NCI-H1092 (cell line): ENCODE results near the gene LOXL3.

Experiments used
- DNase-seq: peaks from one replicate; lab custom pipeline; 2025; lab: John Stamatoyannopoulos, UW

LOXL3 gene

GRCh38 chr2:74551942-74552913 lies 1.5 kb downstream of the LOXL3 start:
- DNase-seq, result no peak

- no peak for DNase-seq
Observed at GRCh38 chr2:74551530-74551929, 2.2 kb downstream of the LOXL3 start.

GRCh38 chr2:74550231-74550630 lies 3.5 kb downstream of the LOXL3 start:
- DNase-seq, result no peak

GRCh38 chr2:74548900-74549826 lies 4.6 kb downstream of the LOXL3 start:
- peak; percentile 35 for DNase-seq

- no peak for DNase-seq
Observed at GRCh38 chr2:74548285-74548899, 5.3 kb downstream of the LOXL3 start.

- no peak for DNase-seq
Observed at GRCh38 chr2:74546004-74546403, 7.7 kb downstream of the LOXL3 start.

GRCh38 chr2:74544634-74545033 lies 9.1 kb downstream of the LOXL3 start:
- DNase-seq, result no peak

- no peak for DNase-seq
Observed at GRCh38 chr2:74542978-74543377, 10.8 kb downstream of the LOXL3 start.

GRCh38 chr2:74540291-74540690 lies 13.5 kb downstream of the LOXL3 start:
- no peak for DNase-seq

- no peak for DNase-seq
Observed at GRCh38 chr2:74538881-74539339, 14.8 kb downstream of the LOXL3 start.

- DNase-seq, result no peak
Observed at GRCh38 chr2:74537140-74537539, 16.6 kb downstream of the LOXL3 start.

GRCh38 chr2:74536166-74536950 lies 17.4 kb downstream of the LOXL3 start:
- no peak for DNase-seq

GRCh38 chr2:74535440-74535965 lies 18.2 kb downstream of the LOXL3 start:
- DNase-seq, result no peak

GRCh38 chr2:74534411-74534810 lies 19.3 kb downstream of the LOXL3 start:
- DNase-seq, result no peak

- no peak for DNase-seq
Observed at GRCh38 chr2:74533464-74533863, 20.3 kb downstream of the LOXL3 start.

GRCh38 chr2:74532222-74532621 lies 21.5 kb downstream of the LOXL3 start:
- no peak for DNase-seq

- DNase-seq, result no peak
Observed at GRCh38 chr2:74531666-74532065, 22.1 kb downstream of the LOXL3 start.

- no peak for DNase-seq
Observed at GRCh38 chr2:74530239-74531187, 23.2 kb downstream of the LOXL3 start.

GRCh38 chr2:74529357-74530238 lies 24.1 kb downstream of the LOXL3 start, which contains the start of the genes AUP1 and HTRA2:
TSS of gene AUP1 (minus strand) at chr2:74529706. CDS start at chr2:74529629, 77 bp downstream.
TSS of gene HTRA2 (plus strand) at chr2:74529933. CDS start at chr2:74530007, 74 bp downstream.
- DNase-seq, result peak; percentile 93
